OCI-LY3 (cell line): ENCODE measurements around the gene OTOS.

Experiments
- EZH2phosphoT487 ChIP-seq: fragments of 200-600 bp; shearing (Covaris generic); IDR thresholded peaks from 2 replicates; pipeline ENCODE4 v1.6.1; 2018; ENCODE audit warnings: antibody characterized with exemption, mixed run types, low read depth
- TF ChIP-seq, protein P1 (sequence below): fragments of 200-600, 300-600 bp; sonication (generic); IDR thresholded peaks from 2 replicates; pipeline ENCODE4 v1.5.1; 2014; ENCODE audit warnings: antibody characterized with exemption, low read length, low read depth

DNA sequence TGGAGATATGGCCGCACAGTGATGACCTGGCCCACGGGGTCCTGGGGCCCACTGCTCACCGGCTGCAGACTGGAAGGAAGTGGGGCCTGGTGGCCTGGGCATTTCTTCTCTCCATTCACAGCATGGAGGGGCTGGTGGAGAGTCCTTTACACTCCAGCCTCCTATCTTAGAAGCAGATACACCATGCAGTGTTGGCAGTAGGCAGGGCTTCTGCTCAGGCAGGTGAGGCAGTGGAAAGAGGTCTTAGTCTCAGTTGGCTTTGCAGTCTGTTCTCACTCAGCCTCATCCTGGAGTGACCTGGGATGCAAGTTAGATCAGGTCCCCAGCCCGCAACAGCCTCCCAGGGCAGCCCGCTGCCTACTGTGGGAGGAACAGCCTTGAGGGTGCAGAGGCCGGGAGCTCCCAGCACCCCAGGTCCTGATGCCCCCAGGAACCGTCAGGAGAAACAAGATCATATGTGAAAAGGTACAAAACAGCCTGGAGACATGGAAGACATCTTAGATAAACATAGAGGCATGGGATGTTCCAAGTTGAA is 45.8 kb upstream of the OTOS start:
- TF ChIP-seq, protein P1, sequence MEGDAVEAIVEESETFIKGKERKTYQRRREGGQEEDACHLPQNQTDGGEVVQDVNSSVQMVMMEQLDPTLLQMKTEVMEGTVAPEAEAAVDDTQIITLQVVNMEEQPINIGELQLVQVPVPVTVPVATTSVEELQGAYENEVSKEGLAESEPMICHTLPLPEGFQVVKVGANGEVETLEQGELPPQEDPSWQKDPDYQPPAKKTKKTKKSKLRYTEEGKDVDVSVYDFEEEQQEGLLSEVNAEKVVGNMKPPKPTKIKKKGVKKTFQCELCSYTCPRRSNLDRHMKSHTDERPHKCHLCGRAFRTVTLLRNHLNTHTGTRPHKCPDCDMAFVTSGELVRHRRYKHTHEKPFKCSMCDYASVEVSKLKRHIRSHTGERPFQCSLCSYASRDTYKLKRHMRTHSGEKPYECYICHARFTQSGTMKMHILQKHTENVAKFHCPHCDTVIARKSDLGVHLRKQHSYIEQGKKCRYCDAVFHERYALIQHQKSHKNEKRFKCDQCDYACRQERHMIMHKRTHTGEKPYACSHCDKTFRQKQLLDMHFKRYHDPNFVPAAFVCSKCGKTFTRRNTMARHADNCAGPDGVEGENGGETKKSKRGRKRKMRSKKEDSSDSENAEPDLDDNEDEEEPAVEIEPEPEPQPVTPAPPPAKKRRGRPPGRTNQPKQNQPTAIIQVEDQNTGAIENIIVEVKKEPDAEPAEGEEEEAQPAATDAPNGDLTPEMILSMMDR: no peak
- TF ChIP-seq EZH2phosphoT487: no peak
